Transverse colon (tissue), 1 donor: ENCODE data around the gene ST6GAL1.

ENCODE experiments used
- EP300 ChIP-seq: sonication (generic); formaldehyde crosslinking; IDR thresholded peaks from one replicate; pipeline ENCODE4 v1.6.1; 2017; ENCODE audit warnings: antibody characterized with exemption, low read depth
- POLR2A ChIP-seq: fragments of 450-650 bp; IDR thresholded peaks from one replicate; pipeline ENCODE4 v1.6.1; 2016; ENCODE audit warnings: antibody characterized with exemption, mild to moderate bottlenecking, moderate library complexity

DNA sequence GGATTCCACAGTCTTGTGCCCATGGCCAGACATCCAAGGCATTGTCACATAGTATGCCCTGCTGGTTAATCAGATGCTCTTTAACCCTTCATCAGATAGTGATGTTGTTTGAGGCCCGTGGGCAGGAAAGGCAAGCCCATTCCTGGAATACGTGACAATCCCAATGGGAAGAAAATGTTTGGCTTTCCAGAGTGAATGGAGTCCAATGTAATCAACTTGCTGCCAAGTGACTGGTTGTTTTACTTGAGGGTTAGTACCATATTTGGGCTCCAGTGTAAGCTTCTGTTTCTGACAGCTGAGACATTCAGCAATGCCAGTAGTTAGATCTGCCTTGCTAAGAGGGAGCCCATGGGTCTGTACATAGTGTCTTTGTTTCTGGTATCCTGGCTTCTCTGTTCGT lies 177.7 kb downstream of the ST6GAL1 start:
- TF ChIP-seq EP300 (no peak), POLR2A (no peak)
